Globus pallidus (tissue), 1 donor: Measurements from ENCODE around the gene COL18A1.
"Not testable (repeated sequence)": the region's sequence is repeated elsewhere in the genome, so short reads cannot be mapped to it uniquely, and the experiment has no call there.

Experiments used
- DNase-seq: peaks from one replicate; pipeline ENCODE4 v3.0.0-alpha.2; 2015; ENCODE audit warnings: low spot score

The COL18A1 gene

DNA sequence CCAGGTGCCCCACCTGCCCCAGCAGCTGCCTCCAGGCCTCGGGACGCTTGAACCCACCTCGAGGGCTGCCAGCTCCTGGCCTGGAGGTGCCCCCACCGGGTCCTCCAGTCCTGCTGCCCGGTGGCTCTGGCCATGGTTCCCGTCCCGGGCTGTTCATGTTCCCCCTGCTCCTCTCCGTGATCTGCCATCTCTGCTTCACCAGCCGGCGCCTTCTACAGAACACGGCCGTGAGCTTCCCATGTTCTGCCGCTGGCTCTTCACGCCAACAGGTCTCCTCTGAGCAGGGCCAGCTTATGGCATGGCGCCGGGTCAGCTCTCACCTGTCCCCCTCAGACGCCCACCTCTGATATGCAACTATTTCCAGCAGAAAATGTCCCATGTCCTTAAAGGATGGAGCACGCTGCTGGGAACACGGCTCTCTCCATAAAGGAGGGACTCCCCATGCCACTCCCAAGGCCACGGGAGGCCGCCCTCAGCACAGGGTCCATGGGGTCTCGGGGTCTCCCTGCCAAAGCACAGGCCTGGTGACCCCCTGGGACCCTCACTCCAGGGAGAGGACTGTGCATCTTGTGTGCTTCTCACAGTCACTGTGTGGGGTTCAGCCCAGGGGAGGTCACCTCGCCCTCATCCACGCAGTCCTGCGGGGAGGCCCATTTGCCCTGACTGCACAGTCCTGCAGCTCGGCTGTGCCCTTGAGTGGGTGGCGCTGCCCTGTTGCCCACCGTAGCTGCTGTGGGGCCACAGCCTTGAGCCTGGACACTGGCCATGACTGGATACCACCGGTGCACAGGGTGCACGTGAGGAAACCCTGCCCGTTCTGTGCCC, 36.7 kb downstream of the COL18A1 start:
- DNase-seq = no peak

DNA sequence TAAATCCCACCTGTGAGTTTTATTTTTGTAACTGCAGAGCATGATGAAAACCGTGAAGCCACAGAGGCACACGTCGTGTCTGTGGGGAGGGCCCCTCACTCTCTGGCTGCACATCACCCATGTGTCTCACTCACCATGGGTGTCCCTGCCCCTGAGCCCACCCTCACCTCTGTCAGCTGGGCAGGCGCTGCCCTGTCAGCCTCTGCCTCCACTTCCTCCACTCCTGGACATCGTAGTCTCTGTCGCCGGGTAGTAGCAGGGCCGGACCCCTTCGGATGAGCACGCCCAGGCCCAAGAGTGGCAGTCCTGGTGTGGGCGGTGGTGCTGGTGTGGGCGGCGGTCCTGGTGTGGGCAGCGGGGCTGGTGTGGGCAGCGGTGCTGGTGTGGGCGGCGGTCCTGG, 37.3 kb downstream of the COL18A1 start:
- no peak for DNase-seq

DNA sequence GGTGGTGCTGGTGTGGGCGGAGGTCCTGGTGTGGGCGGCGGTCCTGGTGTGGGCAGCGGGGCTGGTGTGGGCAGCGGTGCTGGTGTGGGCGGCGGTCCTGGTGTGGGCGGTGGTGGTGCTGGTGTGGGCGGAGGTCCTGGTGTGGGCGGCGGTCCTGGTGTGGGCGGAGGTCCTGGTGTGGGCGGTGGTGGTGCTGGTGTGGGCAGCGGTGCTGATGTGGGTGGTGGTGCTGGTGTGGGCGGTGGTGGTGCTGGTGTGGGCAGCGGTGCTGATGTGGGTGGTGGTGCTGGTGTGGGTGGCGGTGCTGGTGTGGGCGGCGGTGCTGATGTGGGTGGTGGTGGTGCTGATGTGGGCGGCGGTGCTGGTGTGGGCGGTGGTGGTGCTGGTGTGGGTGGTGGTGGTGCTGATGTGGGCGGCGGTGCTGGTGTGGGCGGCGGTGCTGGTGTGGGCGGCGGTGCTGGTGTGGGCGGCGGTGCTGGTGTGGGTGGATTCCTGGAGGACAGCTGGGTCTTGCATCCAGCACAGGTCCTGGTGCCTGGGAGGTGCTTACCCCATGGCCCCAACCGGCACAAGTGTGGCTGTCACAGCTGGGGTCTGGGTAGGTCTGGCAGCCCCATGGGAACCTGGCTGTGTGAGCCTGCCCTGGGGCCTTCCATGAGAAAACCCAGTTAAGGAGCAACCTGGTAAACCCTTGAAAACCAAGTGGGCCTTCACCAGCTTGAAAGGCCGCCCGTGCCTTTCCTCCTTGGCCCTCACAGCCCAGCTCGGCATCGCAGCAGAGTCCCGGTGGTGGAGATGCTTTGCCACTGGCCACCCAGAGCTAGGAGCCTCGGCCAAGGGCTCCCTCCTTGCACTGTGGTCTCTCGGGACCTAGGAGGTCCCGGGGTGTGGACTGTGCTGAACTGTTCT, 38.0 kb downstream of the COL18A1 start:
- DNase-seq = not testable (repeated sequence)

DNA sequence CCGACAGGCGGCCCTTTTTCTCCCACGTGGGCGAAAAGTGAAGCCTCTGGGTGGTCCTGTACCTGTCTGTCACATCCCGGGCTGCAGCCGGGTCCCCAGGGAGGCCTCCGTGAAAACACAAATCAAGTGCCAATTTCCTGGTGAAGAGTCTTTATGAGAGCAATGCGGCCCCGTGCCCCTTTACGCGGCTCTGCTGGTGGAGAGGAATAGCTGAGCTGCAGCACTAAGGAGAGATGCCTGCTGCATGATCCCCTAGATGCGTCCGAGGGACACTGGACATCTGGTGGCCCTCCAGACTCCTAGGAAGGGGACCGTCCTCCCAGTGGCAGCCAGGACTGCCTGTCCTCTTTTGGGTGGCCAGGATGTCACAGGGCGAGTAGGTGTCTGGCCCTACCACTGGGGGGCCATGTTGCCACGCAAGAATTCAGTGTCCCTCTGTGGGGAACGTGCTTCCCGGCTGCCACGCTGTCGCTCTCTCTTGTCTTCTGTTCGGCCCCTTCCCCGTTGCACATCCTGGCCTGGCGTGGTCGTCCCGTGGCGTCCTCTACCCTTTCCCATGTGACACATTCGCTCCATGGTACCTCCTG, 38.7 kb downstream of the COL18A1 start:
- DNase-seq = peak; percentile 48

DNA sequence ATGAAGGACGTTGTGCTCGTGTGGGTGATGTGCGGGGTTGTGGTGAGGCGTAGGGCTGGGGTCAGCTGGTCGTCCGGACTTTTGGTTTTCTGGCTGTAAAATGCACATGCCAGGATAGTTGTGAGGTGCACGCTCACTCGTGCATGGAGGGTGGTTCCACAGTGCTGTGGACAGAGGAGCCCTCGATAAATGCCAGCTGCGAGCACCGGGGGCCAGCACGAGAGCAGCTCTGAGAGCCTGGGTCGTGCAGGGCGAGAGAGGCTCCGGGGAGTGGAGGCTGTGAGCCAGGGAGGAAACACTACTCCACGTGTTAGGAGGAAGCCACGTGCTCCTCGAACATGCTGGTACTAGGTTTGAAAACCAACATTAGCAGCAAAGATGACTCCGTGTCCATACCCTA, 39.4 kb downstream of the COL18A1 start:
- DNase-seq = no peak

DNA sequence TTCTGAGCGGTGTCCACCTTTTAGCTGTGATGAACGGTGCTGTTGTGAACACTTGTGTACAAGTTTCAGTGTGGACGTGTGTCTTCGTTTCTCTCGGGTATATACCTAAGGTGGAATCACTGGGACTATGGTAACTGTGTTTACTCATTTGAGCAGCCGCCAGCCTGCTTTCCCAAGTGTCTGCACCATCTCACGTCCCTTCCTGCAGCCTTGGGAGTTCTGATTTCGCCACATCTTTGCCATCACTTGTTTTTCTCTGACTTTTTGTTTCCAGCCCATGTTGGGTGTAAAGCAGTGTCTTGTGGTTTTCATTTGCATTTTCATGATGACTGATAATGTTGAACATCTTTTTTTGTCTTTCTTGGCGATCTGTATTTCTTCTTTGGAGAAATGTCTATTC, 40.4 kb downstream of the COL18A1 start:
- no peak for DNase-seq

DNA sequence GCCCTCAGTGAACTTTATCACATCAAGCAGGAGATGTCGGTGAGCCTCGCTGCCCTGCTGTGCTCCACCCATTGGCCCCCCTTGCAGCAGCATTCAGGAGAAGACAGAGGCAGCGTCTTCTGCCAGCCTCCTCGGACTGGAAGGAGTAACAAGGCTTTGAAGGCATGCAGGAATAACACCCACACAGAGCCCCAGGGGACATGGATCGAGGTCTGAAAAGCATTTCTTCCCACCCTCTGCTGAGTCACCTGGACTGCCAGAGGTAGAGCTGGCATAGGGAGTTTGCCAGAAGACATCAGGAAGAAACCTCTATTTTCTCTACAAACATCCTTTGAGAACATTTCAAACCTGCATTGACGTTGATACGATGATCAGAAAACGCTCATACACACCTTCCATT, 42.9 kb downstream of the COL18A1 start:
- DNase-seq = no peak

DNA sequence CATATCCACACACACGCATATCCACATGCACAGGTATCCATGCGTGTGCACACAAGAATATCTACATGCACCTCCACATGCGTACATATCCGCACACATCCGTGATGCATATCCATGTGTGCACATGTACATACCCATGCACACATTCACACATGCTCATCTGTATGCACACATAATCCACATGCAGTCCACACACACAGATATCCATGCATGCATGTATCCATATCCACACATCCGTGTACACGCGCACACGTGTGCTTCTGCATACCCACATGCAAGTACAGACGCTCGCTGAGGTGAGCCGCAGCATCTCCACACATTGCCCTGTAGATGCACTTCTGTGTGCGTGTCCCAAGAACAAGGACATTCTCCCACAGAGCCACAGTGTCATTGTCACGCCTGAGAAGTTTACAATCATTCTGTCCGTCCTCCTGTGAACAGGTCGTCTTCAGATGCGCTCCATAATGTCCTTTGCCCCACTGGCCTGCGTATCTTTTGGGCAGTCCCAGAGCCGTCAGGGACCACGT, 43.4 kb downstream of the COL18A1 start:
- no peak for DNase-seq

DNA sequence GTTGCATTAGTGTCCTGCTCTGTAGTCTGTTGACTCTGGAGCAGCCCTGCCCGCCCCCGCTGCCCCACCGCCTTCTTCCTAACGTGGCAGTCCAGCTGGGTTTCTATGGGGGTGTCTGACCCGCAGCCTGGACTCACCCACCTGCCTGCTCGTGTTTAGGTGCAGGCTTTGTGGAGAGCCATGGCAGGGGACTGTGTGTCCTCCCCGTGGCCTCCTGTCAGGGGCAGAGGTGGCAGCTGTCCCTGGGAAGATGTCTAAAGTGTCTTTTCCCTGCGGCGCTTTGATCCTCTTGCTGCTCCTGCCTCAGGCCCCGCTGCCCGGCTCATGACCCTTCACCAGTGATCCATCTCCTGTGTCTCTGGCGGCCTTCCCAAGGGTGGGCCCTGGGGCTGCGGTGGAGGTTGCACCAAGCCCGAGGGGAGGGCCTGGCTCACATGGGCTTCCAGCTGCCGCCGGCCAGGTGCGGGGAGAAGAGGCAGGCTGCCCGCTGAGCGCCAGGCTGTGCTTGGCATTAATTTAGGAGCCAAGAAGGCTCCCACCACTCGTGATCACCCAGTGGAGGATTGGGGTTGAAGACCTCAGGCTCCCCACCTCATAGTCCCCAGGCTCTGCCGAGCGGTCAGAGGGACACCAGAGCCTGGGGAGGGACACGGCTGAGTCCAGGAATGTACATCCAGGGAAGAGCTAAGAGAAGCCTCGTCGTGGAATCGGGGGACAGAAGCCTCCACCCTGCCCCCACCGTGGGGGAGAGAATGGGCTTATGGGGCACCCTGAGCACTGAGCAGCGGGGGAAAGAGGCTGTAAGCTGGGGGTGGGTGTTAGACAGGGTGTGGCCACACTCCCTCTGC, 44.1 kb downstream of the COL18A1 start:
- no peak for DNase-seq

DNA sequence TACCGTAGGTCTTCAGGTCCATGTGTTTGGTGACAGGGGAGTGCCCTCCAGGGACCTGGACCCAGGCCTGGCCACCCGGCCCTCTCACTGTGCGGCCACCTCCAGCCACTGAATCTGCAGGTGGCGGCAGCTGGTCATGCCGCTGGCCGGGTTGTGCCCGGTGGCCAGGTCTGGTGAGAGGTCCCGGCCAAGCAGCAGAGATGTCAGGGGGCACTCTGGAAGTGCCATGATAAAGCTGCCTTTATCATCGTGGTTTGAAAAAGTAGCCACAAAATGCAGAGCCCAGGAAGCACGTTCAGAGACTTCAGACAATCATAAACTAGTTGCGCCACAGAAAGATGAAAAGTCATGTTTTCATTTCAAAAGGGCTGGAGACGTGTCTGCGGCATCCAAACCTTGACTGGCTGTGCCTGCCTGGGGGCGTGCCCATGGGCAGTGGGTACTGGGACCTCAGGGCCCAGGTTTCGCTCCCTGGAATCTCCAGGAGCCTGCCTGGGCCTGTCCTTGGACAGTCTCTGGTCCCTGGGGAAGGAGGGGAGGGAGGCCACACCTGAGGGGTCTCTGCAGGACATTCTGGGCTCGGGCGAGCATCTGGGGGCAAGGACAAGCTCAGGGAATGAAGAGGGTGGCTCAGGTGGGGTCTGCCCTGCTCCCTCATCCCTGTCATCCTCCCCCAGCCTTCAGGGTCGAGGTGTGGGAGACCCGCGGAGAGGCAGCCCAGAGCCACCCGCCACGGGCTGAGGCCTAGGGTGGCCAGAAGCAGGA, 44.9 kb downstream of the COL18A1 start:
- no peak for DNase-seq

DNA sequence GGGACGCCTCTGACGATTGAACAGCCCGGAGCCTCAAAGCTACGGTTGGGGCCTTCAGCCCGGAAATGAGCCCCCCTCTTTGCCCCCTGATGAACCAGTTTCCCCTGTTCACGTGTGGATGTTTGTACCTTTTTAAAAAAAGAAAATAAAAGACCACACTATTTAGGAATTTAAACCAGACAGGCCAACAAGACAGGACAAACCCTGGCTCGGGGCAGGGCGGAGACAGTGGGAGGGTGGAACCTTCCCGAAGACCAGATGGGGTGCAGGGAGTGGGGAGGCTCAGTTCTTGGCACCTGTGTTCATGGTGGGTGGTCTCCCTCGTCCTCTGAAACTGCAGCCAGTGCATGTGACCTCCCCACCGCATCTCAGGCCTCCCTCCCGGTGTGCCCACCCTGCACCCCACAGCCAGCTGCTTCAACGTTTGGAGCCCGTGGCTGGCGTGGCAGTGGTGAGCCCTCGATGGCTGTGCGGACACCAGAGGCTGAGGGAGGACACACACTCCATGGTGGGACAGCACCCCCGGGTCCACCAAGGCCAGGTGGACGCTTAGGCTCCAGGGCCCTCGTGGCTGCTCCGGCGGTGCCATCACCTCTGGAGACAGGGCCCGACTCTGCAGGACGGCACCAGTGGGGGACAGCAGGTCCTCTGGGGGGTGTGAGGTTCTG, 45.6 kb downstream of the COL18A1 start:
- DNase-seq = no peak

DNA sequence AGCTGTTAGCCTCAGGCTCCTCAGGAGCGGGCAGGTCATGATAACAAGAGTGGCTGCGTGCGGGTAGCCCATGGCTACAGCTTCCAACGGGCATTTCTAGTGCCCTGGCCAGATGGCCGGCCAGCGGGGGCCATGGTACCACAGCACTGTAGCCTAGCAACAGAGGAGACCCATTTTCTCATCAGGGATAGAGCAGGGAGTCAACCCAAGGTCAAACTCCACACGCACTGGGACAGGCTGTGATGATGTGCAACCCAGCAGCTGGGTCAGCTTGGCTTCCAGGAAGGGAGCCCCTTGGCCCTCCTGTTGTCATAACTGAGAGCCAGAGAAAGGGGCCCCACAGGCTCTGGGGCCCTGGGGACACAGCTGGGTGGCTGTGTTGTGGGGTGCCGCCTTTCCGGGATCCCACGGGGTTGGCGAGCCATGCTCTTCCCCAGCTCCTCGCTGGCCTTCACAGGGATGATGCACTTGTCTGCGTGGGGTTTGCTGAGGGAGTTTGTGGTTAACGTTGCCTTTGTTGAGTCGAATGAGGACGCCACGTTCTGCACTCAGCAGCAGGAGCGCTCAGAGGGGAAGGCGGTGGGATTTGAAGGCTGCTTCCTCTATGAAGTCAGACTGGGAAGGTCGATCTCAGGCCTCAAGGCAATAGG, 46.3 kb downstream of the COL18A1 start:
- DNase-seq = no peak

DNA sequence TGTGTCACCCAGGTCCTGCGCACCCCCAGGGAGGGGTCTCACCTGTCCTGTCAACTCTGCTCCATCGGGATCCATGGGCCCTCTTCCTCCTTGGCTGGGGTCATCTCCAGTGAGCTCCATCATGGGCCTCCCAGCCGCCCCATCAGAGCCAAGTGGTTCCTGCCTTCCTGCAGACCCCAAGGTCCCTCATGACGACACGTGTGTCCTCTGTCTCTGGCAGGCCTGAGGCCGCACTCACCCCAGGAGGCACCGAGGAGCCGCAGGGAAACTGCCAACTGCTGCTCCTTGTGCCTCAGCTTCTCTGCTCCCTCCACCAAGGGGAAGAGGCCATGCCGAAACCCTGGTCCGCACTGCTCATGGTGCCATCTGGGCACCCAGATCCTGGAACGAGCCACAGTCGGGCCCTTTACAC, 46.8 kb downstream of the COL18A1 start:
- DNase-seq = no peak

DNA sequence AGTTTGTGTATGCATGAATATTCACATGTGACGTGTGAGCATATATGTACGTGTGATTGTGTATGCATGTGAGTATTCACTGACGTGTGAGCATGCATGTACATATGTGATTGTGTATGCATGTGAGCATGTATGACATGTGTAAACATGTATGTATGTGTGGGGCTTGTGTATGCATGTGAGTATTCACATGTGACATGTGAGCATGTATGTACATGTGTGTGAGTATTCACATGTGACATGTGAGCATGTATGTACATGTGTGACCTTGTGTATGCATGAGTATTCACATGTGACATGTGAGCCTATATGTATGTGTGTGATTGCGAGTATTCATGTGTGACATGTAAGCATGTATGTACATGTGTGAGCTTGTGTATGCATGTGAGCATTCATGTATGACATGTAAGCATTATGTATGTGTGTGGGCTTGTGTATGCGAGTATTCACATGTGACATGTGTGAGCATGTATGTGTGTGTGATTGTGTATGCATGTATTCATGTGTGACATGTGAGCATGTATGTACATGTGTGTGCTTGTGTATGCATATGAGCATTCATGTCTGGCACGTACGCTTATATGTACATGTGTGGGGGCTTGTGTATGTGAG, 47.8 kb downstream of the COL18A1 start:
- DNase-seq = no peak

DNA sequence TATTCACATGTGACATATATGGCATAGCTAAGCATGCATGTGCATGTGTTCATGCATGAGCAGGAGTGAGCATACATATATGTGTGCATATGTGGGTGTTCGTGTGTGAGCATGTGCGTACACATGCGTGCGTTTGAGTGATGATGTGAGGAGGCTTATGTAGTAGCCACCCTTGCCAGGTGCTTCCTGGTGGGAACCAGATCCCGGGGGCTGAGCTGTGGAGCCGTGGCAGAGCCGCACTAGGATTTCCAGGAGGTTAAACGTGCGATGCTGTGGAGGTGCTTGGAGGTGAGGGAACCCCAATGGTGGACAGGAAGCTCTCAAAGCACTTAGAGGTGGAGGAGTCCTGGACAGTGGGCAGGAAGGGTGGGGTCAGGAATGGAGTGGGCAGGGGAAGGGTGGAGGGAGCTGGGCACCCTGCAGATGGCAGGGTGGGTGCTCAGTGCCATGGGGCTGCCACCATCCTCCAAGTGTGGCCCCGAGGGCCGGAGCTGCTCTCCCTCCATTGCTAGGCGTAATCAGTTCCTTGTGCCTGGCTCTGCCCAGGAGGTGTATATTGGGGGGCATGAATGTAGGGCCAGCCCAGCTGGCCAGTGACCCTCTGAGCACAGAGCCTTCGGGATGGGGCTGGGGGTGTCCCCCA, 48.5 kb downstream of the COL18A1 start:
- no peak for DNase-seq

DNA sequence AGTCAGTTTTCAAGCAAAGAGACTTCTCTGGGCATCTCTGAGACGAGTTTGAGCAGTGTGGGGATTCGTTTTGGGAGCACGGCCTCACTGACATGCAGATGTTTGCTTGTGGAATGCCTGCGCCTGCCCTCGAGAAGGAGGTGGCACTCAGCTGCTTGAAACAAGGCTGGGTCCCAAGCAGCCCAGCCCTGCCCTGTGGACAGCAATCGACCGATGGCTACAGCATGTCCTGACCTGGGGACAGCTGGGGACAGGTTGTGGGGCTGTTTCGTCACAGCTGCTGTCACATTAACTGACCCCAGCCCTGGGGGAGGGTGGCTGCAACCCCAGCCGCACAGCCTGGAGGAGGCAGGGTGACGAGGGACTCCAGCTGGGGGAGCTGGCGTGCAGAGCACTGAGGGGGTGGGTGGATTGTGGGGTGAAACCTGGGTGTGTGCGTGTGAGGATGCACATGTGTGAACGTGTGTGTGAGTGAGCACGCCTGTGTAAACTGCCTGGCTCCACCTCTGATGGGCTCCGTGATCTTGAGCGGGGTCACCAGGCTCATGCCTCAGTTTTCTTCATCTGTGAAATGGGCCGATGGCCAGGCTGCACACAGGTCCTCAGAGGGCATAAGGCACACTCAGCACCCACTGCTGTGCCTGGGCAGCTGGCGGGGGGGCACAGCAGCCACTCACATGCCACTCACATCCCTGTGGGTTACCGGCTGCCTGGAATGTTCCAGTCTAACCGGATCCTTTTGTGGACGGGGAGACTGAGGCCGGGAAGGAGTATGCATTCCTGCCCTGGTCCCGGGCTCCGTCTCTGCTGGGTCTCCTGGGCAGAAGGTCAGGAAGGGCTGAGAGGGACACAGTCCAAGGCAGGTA, 49.3 kb downstream of the COL18A1 start:
- no peak for DNase-seq

DNA sequence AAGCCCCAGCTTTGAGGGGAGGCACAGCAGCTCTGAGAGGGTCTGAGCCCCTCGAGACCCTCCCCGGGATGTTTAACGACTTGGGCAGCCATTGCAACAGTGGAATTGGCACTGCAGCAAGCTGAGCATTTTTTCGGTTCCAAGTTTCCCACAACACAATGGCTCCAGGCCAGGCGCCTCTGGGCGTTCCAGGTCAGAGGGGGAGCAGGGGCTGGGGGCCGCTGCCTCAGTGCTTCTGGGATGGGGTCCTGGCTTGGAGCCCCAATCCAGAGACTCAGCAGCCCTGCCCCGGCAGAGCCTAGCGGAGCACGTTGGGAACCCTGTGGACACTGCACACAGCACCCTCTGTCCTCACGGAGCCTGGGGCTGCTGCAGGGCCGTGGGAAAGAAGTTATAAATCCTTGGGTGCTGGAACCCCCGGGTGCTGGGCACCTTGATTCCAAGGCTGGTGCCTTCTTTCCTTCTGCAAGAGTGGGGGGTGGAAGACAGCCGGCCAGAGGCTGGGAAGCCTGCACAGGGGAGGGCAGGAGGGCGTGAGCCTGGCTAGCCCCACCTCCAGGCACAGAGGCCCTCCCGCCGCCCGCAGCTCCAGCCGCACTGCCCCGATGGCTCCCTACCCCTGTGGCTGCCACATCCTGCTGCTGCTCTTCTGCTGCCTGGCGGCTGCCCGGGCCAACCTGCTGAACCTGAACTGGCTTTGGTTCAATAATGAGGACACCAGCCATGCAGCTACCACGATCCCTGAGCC, 50.1 kb downstream of the COL18A1 start:
- no peak for DNase-seq
